Measurements from ENCODE around the gene NUDT6.

DNA sequence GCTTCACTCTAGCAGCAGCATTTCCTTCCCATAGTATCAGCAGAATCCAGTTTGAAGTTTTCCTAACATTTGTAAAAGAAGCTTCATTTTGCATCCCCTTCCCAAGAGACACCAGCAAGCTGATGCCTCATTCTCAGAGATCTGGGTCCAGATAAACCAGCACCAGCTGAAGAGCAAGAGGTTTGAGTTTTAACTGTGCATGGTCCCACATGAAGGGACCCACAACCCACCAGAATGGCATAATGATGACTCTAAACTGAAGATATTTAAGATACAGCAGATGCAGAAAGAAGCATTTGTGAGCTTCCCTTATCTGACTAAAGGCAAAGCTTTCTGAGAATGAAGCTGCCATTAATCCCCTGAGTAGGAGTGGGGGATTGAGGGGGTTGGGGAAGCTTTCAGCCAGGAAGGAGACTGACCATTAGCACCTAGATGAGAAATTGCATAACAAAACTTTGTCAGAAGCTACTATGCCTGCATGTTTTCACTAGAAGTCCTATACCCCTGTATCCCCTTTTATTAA is 18.6 kb downstream of the NUDT6 start:
- TF ChIP-seq POLR2AphosphoS5 (IDR thresholded peaks at IDR 0.05): no peak
- TF ChIP-seq, protein P1, sequence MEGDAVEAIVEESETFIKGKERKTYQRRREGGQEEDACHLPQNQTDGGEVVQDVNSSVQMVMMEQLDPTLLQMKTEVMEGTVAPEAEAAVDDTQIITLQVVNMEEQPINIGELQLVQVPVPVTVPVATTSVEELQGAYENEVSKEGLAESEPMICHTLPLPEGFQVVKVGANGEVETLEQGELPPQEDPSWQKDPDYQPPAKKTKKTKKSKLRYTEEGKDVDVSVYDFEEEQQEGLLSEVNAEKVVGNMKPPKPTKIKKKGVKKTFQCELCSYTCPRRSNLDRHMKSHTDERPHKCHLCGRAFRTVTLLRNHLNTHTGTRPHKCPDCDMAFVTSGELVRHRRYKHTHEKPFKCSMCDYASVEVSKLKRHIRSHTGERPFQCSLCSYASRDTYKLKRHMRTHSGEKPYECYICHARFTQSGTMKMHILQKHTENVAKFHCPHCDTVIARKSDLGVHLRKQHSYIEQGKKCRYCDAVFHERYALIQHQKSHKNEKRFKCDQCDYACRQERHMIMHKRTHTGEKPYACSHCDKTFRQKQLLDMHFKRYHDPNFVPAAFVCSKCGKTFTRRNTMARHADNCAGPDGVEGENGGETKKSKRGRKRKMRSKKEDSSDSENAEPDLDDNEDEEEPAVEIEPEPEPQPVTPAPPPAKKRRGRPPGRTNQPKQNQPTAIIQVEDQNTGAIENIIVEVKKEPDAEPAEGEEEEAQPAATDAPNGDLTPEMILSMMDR (IDR thresholded peaks at IDR 0.05): no peak
- TF ChIP-seq POLR2A (IDR thresholded peaks at IDR 0.05; ENCODE audit: low read depth): no peak
- TF ChIP-seq EP300 (IDR thresholded peaks at IDR 0.05): no peak

All from esophagus muscularis mucosa (tissue), 4 donors.